ENCODE measurements around the gene ZNF385B. TPM values are rescaled to one million over a fixed set of nuclear protein-coding genes. Genes with fewer than 3 reads are reported as not detected.

Gene ZNF385B
- total RNA-seq, 4 donors from 2014 or later, result 2.2 to 5.0 (median 4.0) TPM

GRCh38 chr2:179543361-179543901 lies 318.0 kb downstream of the ZNF385B start:
- Histone ChIP-seq H3K27ac (replicated peaks in 1 of 4) (no peak overlapping the region), H3K4me1 (no peaks in the 10 kb centered on the region), H3K9me3 (peaks cover 0 to 8% (median 2%) of the 10 kb centered on the region in 4 donors), H3K4me3 (no peak overlapping the region), H3K36me3 (no peaks in the 10 kb centered on the region), H3K27me3 (no peaks in the 10 kb centered on the region)
- no peak for TF ChIP-seq EP300 (IDR thresholded peaks at IDR 0.05)
- TF ChIP-seq POLR2A (IDR thresholded peaks at IDR 0.05; ENCODE audit: low read depth), result no peak
- no peak for TF ChIP-seq POLR2AphosphoS5 (IDR thresholded peaks at IDR 0.05)
- no peak for TF ChIP-seq CTCF (IDR thresholded peaks at IDR 0.05)
- WGBS, result 87% methylated on average over 3 of the region's 3 CpGs
- DNase-seq (ENCODE audit: extremely low spot score), result no peak
- intact Hi-C loops (cut with DNase I), result no loop called here

- no peaks in the 10 kb centered on the region for H3K27me3 ChIP-seq
- H3K9me3 ChIP-seq, result peaks cover 0 to 8% (median 2%) of the 10 kb centered on the region in 4 donors
- WGBS, result 87% methylated on average over 4 of the region's 4 CpGs
- TF ChIP-seq CTCF (IDR thresholded peaks at IDR 0.05), result no peak
- TF ChIP-seq EP300 (IDR thresholded peaks at IDR 0.05), result no peak
- no peak for TF ChIP-seq POLR2AphosphoS5 (IDR thresholded peaks at IDR 0.05)
- TF ChIP-seq POLR2A (IDR thresholded peaks at IDR 0.05; ENCODE audit: low read depth), result no peak
- intact Hi-C loops (cut with DNase I), result no loop called here
- H3K4me1 ChIP-seq, result no peaks in the 10 kb centered on the region
- no peak overlapping the region for H3K27ac ChIP-seq (replicated peaks in 1 of 4)
- H3K4me3 ChIP-seq, result no peak overlapping the region
- DNase-seq (ENCODE audit: extremely low spot score), result no peak
- no peaks in the 10 kb centered on the region for H3K36me3 ChIP-seq
These were observed 319.8 kb downstream of the ZNF385B start for GRCh38 chr2:179541586-179541985.

DNA sequence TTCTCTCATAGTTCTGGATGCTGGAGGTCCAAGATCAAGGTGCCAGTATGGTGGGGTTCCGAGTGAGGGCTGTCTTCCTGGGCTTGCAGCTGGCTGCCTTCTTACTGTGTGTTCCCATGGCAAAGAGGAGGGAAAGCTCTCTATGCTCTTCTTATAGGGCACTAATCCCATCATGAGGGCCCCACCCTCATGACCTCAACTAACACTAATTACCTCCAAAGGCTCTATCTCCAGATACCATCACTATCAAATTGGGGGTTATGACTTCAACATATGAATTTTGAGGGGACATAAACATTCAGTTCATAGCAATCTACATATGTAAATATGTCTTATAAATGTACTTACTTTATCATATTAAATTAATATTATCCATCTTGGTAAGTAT lies 322.3 kb downstream of the ZNF385B start:
- Histone ChIP-seq H3K4me1 (no peaks in the 10 kb centered on the region), H3K27me3 (no peaks in the 10 kb centered on the region), H3K4me3 (no peak overlapping the region), H3K36me3 (no peaks in the 10 kb centered on the region), H3K9me3 (peaks cover 0 to 8% (median 2%) of the 10 kb centered on the region in 4 donors), H3K27ac (replicated peaks in 1 of 4) (no peak overlapping the region)
- intact Hi-C loops (cut with DNase I), result no loop called here
- no peak for TF ChIP-seq POLR2AphosphoS5 (IDR thresholded peaks at IDR 0.05)
- TF ChIP-seq POLR2A (IDR thresholded peaks at IDR 0.05; ENCODE audit: low read depth), result no peak
- no peak for TF ChIP-seq EP300 (IDR thresholded peaks at IDR 0.05)
- no peak for TF ChIP-seq CTCF (IDR thresholded peaks at IDR 0.05)
- DNase-seq (ENCODE audit: extremely low spot score), result no peak
- WGBS, result 92% methylated on average over 1 of the region's 1 CpG

DNA sequence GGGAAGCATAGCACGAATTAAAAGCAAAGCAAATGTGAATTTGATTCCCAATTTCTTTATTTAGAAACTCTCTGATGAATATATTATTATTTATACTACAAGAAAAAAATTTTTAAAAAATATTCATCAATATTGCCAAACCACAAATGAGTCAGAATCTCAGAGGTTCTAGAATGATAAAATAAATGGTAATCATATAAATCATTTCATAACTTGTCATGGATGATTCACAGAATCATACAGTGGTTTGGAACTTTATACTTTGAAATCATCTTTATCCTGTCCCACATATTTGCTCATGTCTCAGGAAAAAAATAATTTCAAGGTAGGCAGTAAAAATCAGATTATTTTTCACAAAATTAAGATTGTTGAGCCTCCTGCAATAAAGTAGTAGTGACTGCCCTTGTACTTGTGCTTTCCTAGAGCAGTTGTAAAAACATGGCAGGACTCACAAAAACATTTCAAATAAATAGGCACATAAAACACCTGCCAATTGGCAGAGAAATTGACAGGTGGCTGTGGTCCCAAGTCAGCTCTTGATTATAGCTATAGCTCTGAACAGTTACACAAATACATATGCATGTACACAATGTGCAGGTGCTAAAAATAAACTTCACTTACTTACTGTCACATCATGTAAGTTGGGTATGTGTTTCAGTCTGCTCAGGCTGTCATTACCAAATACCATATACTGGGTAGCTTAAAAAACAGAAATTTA lies 322.8 kb downstream of the ZNF385B start:
- Histone ChIP-seq H3K27ac (replicated peaks in 1 of 4) (no peak overlapping the region), H3K27me3 (no peaks in the 10 kb centered on the region), H3K4me3 (no peak overlapping the region), H3K36me3 (no peaks in the 10 kb centered on the region), H3K9me3 (peaks cover 0 to 8% (median 2%) of the 10 kb centered on the region in 4 donors), H3K4me1 (no peaks in the 10 kb centered on the region)
- TF ChIP-seq POLR2A (IDR thresholded peaks at IDR 0.05; ENCODE audit: low read depth), result no peak
- TF ChIP-seq EP300 (IDR thresholded peaks at IDR 0.05), result no peak
- no peak for TF ChIP-seq POLR2AphosphoS5 (IDR thresholded peaks at IDR 0.05)
- TF ChIP-seq CTCF (IDR thresholded peaks at IDR 0.05), result no peak
- intact Hi-C loops (cut with DNase I), result no loop called here
- DNase-seq (ENCODE audit: extremely low spot score), result no peak
- WGBS, result 65% methylated on average over 1 of the region's 1 CpG

All from esophagus muscularis mucosa (tissue), 4 donors.